Kidney capillary endothelial cell (primary cell): ENCODE results near the gene EIF2S3.
"Not testable (repeated sequence)": the region's sequence is repeated elsewhere in the genome, so short reads cannot be mapped to it uniquely, and the experiment has no call there.

Experiments
- DNase-seq: peaks from one replicate; pipeline ENCODE4 v3.0.0-alpha.2; 2018; ENCODE audit warnings: low spot score

Gene EIF2S3

DNA sequence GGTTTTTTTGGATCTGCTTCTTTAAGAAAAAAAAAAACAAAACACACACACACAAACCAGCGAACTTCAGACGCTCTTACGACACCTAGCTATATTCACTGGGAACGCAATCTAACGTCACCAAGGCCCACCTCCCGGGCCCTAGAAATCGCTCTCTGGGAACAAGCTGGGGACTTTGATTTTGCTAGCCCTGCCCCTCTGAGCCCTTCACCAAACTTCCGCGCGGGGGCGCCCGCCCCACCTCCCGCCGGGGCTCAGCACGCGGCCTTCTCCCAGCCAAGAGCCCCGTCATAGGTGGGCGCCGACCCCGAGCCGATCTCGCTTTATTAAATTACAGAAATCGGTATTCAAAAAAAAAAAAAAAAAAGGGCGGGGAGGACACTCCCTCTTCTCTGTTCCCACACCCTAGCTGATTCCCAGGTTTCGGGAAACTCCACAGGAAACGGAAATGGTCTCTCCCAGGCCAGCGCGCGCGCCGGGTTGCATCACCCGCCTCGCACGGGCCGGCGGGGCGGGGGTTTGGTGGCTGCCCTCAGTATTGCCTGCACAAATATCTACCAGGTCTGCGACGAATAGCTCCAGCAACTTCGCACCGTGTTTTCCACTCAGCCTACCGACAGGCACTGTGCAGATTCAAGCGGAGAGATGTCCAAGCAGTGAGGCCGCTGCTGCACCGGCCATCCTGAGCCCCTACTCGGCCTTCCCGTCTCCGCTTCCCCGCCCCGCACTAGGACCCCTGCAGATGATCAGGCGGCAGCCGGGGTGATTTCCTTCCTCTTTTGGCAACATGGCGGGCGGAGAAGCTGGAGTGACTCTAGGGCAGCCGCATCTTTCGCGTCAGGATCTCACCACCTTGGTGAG is at the start of gene EIF2S3:
Gene EIF2S3, plus strand, starts transcription at position 775 of the 861 bp plus-strand sequence. Its CDS starts 13 bp downstream, at position 788.
- DNase-seq: peak; percentile 92

DNA sequence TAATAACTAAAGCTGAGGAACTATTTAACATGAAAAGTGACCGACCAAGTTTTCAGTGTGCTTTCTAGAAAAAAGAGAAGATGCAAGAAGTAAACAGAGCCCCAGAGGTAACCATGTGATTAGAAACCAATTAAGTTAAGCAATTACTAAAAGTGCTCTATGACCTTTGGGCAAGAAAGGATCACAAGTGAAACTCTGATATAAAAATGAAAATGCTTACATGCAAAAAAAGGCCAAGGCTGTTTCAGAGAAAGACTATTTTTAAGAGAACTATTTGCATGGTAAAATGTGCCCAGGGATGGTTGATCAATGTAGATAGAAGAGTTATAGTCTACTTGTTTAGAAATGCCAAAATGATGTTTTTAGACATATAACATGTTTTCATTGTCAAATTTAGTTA is 49.7 kb upstream of the EIF2S3 start:
- no peak for DNase-seq

DNA sequence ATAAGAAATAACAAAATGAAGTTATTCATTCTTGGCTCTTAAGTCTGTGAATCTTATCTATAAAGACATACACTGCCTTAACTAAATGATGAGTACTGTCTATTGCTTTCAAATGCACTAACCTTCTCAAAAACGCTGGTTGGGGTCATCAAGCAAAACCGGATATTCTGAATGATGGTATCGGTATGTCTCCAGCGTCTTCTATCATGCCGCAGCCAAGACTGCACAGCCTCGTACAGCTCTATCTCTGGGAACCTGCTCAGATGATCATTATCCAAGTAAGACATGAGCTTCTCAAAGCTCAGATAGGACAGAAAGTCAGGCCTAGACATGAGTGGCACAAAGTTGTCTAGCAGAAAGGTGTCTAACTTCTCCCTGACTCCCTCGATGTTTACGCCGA is 48.9 kb upstream of the EIF2S3 start:
- DNase-seq: no peak

DNA sequence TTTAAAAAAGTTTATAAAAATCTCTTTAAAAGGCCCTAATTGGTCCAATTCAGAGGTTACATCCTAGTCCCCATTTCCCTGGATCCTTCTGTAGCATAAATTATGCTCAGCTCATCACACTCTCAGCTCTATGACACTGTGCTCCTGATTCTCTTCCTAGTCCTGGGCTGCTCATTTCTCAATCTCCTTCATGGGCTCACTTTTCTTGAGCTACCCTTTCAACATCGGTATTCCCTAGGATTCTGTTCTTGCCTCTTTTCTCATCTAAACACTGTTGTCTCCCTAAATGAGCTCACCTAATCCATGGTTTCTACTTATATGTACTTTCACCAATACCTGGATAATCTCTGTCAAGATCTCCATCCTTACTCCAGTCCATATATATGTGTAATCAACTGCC is 42.5 kb upstream of the EIF2S3 start:
- DNase-seq: no peak

DNA sequence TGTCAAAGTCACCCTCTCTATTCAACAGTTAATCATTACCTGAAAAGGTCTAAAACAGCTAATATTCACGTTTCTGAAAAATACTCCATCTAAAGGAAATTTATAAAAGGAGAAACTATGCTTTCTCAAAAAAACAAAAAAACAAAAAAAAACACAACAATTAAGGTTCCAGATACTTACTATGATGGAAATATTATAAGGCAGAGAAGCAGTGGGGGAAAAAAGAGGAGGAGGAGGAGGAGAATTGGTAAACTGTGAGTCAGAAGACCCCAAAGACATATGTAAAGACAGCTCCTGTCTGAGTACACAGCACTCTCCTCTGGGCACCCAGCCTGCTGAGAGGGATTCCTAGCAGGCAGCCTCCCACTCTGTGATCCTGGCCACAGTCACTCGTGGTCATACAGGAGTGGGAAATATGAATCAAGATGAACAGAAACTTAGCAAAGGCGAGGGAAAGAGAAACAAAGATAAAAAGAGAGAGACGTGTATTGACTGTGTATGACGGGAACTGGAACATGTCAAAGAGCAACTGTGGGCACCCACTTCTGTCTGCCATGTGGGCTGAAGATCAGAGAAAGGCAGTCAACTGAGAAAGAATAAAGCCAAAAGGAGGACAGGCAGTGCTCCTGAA is 40.3 kb upstream of the EIF2S3 start:
- no peak for DNase-seq

DNA sequence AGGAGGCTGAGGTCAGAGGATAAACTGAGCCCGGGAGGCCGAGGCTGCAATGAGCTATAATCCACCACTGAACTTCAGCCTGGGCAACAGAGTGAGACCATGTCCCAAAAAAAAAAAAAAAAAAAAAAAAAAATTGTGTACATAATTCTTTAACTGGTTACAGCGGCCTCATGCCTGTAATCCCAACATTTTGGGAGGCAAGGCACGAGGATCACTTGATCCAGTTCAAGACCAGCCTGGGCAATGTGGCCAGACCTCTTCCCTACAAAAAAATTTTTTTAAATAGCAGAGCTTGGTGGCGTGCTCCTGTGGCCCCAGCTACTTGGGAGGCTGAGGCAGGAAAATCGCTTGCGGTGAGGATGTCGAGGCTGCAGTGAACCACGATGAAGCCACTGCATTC is 37.1 kb upstream of the EIF2S3 start:
- DNase-seq: no peak

DNA sequence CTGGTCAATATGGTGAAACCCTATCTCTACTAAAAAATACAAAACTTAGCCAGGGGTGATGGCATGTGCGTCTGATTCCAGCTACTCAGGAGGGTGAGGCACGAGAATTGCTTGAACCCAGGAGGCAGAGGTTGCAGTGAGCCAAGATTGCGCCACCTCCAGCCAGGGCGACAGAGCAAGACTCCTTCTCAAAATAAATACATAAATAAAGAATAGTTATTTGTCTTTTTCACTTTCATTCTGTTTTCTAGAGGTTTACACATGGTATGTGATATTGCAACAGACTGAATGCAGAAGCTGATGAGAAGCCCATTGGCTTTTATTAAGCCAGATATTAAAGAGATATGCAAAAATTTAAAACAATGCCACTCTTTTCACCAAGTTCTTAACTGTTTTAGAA is 35.9 kb upstream of the EIF2S3 start:
- no peak for DNase-seq

DNA sequence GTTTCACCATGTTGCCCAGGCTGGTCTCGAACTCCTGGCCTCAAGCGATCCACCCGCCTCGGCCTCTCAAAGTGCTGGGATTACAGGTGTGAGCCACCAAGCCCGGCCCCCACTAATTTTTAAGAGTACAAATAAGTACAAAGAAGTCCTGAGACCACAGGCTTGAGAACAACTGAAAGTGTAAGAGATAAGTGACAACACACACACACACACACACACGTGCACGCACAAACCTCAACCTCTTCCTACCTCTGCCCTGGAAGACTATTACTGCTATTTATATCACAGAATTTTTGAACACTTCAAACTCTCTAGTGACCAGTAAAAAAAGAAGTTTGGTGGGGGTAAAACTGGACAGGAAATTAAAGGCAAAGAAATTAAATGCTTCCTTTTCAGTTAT is 35.3 kb upstream of the EIF2S3 start:
- no peak for DNase-seq

DNA sequence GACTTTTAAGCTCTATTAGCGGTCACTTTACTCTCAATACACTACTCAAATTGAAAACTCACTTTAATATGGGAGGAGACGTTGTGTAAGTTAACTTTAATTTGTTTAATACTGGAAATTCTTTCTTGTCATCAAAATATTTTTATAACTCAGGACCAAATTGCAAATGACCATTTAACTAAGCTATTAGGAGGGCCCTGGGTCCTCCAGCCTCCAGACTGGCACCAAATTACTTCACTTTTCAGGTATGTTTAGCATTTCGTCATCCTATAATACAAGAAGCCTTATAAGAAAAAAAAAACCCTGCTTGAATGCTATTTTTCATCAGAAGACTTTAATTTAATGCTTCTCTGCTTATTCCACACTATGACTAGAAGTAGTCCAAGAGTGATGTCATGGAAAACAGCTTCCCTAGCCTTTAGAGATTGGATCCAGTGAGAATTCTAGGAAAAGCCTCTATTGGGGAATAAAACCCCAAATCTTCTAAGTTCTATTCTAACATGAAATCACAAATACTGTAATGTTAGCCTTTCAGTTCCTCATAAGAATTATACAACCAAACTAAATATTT is 34.4 kb upstream of the EIF2S3 start:
- no peak for DNase-seq

DNA sequence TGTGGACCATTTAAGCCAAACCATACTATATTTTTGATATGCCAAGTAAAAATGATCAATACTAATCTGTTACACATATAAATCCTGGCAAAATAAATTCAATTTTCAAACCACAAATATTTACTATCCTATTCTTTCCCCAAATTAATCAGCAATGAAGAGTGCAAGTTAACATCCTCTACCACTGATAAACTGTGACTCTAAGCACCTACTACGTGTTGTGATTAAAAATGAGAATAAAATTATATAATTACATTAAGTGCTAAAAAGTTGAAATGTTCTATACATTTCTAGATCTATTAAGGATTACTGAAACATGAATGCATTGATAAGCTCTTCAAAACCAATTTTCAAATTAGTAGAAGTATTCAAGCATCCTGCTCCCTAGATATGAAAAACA is 31.2 kb upstream of the EIF2S3 start:
- DNase-seq: no peak

DNA sequence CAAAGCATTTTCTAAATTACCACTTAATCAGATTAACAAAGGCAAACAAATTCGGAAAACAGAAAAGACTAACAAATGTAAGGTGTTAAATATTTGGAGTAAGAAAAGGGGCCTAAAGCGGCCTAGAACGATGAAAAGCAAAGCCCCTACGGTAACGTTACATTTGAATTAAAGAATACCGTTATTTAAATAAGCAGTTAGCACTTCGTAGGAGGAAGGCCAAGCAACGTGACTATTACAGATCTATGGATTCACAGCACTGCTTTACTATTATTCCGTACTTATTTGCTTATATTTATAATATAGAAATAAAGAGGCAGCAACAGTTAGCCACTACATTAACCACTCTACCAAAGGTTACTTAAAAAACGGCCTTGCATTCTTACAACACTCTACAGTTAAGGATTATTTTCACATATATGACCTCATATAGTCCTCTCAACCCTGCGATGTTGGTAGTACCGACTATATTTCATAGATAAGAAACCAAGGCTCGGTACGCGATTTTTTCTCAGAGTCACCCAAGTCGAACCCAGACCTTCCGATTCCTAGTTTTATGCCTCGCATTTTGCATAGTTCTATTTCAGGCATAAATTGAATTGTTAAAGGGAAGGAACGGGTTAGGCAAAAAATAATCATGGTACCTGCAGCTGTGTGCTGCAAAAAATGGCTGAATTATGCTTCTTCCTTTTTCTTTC is 30.6 kb upstream of the EIF2S3 start:
- DNase-seq: no peak

DNA sequence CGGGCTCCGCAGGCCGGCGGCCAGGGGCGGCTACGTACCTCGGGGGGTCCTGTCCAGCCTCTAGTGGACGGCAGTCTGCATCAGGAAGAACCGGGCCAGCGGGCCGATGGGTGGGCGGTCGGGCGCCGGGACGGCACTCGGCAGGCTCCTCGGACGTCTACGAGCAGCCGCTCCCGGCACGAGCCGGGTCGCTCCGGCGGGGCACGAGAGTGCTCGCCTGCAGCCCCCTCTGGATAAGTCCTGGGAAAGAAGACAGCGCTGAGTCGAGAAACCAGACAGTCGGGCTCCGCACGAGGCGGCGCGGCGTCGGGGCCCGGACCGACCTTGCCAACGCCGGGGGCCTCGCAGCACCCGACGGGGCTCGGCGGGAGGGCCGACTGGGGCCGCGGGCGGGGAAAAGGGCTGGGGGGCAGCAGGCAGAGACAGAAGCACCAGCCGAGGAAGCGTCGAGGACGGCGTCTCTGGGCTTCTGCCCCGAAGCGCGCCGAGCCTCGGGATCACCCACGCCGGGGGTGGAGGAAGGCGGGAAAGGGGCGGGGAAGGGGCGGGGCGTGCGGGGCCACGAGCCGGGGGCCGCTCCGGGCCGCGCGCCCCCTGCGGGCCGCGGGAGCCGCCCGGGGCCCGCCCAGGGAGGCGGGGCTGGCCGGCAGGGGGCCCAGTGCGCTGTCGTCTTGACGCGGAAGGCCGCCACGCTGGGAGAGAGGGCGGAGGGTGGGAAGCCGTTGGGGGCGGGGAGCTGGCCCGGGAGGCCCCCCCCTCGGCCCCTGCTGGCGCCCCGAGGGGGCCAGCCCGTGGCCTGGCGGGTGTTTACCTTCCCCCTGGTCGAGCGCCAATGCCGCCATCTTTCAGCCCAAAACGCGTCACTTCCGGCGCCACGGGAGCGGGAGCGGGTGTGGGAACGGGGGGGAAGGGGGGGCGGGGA is 29.7 kb upstream of the EIF2S3 start:
- peak; percentile 63 for DNase-seq

DNA sequence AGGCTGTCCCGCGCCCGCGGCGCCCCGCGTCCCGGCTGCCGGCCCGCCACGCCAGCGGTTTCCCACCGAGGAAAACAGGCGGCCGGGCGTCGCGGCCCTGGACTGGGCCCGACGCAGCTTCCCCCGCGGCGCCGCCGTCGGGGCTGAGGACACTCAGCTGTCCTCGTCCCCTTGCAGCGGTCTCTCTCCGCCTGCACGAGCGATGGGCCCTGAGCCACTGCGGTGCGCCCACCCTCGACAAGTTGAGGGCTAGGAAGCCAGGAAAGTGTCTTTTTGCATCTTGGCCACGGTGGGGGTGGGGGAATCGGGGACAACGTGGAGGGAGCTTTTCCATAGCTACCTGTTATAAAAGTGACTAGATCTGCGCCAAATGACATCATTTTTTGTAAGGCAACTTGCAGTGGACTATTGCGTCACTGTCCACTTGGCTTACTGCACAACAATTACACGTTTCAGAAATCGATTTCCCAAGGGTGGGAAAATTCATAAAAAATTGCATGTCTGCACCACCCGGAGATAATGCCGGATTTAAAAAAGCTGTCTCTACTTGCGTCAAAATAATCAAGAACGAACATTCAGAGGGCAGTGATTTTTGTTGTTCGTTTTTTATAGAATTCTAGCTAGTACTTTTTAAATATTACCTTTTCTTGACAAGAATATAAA is 28.9 kb upstream of the EIF2S3 start:
- DNase-seq: peak; percentile 21

DNA sequence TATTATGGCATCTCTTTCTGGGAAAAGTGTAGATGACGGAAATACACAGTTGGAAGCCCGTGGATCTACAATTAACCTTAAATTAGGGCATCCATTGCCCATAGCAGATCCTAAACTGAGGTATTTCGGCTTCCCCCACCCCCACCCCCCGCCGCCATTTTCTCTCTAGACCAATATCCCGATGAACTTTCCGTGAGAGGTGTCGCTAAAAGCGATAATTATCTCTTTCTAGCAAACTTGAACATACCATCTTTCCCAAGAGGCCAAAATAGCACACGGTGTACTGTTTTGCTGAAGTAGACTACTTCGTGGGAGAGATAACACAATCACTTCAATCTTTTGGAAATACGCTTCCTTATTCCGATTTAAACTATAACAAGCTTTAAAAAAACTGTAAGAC is 28.3 kb upstream of the EIF2S3 start:
- no peak for DNase-seq

DNA sequence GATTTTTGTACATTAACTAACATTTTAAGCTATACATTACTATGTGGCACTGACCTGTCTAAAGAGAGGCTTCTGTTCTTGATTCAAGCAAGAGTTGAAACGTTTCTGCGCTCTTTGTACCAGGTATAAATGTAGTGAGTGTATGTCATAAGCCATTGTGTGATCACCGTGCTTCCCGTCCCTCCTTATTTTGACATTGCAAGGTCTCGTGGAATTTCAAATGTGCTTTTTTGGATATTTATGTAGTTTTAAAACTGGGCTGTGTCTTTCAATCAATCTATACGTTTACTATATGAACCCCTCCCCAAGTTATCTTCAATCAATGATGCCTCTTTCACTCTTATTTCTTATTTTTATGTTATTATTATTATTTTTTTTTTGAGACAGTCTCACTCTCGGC is 27.7 kb upstream of the EIF2S3 start, which contains the start of gene KLHL15:
Gene KLHL15, minus strand, starts transcription at position 101 of the 400 bp plus-strand sequence. CDS start 20,493 bp downstream, outside the sequence.
- no peak for DNase-seq

DNA sequence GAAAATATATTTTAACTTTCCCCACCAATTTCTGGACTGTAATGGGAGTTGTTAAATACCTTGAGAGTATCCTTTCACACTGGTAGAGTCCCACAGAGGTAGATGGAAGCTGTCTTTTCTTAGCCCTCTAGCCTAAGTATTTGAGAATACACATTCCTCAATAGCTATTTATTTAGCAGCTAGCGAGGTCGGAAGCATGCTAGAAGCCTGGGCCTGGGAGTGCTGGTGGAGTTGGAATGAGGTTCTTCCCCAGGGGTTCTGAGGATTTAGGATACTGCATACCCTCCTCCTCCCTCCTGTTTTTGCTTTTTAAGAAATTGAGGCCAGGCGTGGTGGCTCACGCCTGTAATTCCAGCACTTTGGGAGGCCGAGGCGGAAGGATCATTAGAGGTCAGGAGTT is 26.8 kb upstream of the EIF2S3 start:
- DNase-seq: no peak

DNA sequence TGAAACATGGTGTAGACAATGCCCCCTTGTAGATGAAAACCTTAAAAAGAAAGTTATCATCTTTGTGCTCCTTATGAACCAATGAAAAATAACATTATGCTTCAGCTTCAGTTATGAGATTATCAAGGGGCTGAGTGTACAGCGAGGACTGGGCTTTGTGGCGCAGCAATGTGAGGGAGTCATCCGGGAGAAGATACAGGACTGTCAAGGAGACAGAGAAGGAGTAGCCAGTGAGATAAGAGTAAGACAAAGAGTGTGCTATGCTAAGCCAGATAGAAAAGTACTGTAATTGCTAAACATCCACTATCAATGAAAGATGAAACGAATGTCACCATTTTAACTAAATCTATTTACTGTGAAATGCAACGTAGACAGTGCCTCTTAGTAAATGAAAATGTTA is 24.2 kb upstream of the EIF2S3 start:
- no peak for DNase-seq

DNA sequence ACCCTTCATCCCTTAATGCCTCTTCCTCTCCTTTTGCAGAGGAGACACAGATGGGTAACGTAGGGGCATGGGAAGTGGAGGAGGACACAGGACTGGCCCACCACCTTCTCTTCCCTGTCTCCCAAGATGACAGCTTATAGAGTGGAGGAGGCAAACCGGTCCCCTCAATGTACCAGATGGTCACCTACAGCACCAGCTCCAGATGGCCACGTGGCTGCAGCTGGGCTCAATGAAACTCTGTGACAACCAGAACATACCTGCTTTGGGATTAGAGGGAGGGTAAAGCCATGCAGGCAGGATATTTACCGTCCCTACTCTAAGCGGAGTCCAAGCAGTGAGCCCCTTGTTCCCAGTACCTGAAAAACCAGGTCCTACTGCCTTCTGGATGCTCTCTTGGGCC is 20.3 kb upstream of the EIF2S3 start:
- DNase-seq: no peak

DNA sequence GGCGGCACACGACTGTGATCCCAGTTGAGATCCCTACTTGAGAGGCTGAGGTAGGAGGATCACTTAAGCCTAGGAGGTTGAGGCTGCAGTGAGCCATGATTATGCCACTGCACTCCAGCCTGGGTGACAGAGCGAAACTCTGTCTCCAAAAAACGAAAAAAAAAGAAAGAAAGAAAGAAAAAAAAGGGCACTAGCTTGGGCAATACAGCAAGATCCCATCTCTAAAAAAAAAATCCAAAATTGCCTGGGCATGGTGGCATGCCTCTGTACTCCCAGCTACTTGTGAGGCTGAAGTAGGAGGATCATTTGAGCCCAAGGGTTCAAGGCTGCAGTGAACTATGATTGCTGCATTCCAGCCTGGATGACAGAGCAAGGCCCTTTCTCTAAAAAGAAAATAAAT is 17.0 kb upstream of the EIF2S3 start:
- no peak for DNase-seq

DNA sequence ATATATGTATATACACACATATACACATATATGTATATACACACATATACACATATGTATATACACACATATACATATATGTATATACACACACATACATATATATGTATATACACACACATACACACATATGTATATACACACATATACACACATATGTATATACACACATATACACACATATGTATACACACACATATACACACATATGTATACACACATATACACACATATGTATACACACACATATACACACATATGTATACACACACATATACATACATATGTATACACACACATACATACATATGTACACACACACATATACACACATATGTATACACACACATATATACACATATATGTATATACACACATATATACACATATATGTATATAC is 8.7 kb upstream of the EIF2S3 start:
- DNase-seq: not testable (repeated sequence)

DNA sequence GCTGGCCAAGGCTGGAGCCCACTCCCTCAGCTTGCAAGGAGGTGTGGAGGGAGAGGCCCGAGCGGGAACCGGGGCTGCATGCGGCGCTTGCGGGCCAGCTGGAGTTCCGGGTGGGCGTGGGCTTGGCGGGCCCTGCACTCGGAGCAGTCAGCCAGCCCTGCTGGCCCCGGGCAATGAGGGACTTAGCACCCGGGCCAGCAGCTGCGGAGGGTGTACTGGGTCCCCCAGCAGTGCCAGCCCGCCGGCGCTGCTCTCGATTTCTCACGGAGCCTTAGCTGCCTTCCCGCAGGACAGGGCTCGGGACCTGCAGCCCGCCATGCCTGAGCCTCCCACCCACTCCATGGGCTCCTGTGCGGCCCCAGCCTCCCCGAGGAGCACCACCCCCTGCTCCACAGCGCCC is 5.1 kb upstream of the EIF2S3 start:
- DNase-seq: not testable (repeated sequence)
